ENCODE measurements around the gene KCNA3.

DNA sequence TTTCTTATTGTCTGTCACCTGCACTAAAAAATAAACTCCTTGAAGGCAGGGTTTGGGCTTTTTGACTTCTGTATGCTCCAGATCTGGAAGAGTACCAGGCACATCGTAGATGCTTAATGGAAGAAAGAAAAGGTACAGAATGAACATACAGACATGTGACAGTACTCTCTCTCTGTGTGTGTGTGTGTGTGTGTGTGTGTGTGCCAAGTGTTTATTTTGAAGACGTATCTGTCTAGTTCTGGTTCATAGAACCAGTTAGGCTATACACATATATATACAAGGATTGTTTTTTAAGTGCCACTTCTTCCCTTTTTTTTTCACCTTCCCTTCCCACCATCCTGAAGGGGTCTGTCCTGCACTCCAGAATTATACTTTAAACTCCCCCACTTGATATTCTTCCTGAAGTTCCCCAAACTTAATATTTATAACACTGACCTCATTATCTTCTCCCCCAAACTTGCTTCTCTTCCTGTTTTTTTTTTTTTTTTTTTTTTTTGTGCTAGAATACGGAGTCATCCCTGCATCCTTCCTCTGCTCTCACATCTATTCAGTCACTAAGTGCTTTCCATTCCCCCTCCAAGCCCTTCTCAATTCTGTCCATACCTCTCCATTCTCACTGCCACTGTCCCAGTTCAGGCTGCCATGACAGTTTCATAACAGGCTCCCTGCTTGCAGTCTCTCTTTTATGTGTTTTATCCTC is 5.4 kb upstream of the KCNA3 start:
- TF ChIP-seq, protein P1, sequence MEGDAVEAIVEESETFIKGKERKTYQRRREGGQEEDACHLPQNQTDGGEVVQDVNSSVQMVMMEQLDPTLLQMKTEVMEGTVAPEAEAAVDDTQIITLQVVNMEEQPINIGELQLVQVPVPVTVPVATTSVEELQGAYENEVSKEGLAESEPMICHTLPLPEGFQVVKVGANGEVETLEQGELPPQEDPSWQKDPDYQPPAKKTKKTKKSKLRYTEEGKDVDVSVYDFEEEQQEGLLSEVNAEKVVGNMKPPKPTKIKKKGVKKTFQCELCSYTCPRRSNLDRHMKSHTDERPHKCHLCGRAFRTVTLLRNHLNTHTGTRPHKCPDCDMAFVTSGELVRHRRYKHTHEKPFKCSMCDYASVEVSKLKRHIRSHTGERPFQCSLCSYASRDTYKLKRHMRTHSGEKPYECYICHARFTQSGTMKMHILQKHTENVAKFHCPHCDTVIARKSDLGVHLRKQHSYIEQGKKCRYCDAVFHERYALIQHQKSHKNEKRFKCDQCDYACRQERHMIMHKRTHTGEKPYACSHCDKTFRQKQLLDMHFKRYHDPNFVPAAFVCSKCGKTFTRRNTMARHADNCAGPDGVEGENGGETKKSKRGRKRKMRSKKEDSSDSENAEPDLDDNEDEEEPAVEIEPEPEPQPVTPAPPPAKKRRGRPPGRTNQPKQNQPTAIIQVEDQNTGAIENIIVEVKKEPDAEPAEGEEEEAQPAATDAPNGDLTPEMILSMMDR (IDR thresholded peaks at IDR 0.05): no peak
- TF ChIP-seq POLR2AphosphoS5 (IDR thresholded peaks at IDR 0.05): no peak

Measured in sigmoid colon (tissue), 4 donors.